Measurements from ENCODE around the gene HAUS3.

The HAUS3 gene

DNA sequence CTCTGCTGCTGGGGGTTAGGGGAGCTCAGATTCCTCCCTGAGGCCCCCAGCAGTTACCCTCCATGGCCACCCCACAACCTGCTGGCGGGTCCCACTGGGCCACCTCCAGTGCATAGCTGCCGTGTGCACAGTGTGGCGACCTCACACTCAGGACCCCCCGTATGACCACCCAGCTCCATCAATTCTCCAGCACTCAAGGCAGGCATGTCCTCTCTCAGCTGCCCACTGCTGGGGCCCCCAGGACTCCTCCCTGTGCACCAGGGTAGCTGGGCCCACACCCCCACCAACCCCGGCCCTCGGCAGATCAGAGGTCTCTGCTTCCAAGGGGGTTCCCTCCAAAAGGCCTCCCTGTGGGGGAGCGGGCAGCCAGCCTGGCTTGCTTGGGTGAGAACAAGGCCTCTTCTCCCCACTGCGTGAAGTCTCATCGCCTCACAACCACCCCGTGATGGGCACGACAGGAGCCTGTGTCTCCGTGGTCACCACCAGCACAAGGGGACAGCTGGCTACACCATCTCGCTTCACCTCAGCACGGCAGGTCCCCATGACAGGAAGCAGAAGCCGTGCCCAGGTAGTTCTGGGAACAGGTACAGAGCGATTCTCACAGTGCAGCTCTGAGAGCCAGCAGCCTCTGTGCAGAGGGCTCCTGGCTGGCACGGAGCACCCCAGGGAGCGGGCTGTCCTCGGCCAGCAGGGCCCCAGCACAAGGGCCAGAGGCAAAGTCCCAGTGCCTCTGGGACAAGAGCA, 4.6 kb upstream of the HAUS3 start:
- TF ChIP-seq POLR2A (IDR thresholded peaks at IDR 0.05; ENCODE audit: extremely low read depth, insufficient read length) (no peak), MYC (IDR thresholded peaks at IDR 0.05; ENCODE audit: low read depth, low read length) (no peak)
- TF ChIP-seq, protein P1, sequence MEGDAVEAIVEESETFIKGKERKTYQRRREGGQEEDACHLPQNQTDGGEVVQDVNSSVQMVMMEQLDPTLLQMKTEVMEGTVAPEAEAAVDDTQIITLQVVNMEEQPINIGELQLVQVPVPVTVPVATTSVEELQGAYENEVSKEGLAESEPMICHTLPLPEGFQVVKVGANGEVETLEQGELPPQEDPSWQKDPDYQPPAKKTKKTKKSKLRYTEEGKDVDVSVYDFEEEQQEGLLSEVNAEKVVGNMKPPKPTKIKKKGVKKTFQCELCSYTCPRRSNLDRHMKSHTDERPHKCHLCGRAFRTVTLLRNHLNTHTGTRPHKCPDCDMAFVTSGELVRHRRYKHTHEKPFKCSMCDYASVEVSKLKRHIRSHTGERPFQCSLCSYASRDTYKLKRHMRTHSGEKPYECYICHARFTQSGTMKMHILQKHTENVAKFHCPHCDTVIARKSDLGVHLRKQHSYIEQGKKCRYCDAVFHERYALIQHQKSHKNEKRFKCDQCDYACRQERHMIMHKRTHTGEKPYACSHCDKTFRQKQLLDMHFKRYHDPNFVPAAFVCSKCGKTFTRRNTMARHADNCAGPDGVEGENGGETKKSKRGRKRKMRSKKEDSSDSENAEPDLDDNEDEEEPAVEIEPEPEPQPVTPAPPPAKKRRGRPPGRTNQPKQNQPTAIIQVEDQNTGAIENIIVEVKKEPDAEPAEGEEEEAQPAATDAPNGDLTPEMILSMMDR (IDR thresholded peaks at IDR 0.05; ENCODE audit: low read depth, low read length) = no peak
- TF ChIP-seq, protein P2, sequence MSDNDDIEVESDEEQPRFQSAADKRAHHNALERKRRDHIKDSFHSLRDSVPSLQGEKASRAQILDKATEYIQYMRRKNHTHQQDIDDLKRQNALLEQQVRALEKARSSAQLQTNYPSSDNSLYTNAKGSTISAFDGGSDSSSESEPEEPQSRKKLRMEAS (IDR thresholded peaks at IDR 0.05; ENCODE audit: low read depth, low read length) = no peak
- no peak for DNase-seq (ENCODE audit: low read depth)
- H3K4me3 ChIP-seq (ENCODE audit: low read depth, low read length) = no peak overlapping the region

DNA sequence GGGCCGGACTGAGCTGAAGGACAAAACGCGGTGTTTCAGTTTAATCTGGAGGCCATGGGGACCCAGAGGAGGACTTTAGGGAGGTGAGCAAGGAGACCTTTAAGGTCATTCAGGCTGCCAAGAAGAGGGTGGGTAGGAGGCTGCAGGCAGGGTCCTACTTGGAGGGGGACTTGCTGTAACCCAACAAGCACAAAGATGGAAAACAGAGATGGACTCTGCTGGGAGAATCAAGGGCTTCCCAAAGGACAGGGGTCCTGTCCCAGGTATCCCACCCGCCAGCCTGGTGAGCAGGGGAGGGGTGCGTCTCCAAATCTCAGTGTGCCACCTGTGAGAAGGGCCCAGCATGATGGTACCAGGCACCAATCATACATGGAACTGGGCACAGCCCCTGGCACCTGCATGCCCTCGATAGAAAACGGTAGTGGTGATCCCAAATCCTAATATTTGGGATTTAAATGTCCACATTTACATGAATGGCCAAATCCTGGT, 3.9 kb upstream of the HAUS3 start:
- TF ChIP-seq, protein P2 (IDR thresholded peaks at IDR 0.05; ENCODE audit: low read depth, low read length) = no peak
- no peak for TF ChIP-seq POLR2A (IDR thresholded peaks at IDR 0.05; ENCODE audit: extremely low read depth, insufficient read length)
- no peak for TF ChIP-seq MYC (IDR thresholded peaks at IDR 0.05; ENCODE audit: low read depth, low read length)
- TF ChIP-seq, protein P1 (IDR thresholded peaks at IDR 0.05; ENCODE audit: low read depth, low read length) = no peak
- no peak overlapping the region for H3K4me3 ChIP-seq (ENCODE audit: low read depth, low read length)
- no peak for DNase-seq (ENCODE audit: low read depth)

DNA sequence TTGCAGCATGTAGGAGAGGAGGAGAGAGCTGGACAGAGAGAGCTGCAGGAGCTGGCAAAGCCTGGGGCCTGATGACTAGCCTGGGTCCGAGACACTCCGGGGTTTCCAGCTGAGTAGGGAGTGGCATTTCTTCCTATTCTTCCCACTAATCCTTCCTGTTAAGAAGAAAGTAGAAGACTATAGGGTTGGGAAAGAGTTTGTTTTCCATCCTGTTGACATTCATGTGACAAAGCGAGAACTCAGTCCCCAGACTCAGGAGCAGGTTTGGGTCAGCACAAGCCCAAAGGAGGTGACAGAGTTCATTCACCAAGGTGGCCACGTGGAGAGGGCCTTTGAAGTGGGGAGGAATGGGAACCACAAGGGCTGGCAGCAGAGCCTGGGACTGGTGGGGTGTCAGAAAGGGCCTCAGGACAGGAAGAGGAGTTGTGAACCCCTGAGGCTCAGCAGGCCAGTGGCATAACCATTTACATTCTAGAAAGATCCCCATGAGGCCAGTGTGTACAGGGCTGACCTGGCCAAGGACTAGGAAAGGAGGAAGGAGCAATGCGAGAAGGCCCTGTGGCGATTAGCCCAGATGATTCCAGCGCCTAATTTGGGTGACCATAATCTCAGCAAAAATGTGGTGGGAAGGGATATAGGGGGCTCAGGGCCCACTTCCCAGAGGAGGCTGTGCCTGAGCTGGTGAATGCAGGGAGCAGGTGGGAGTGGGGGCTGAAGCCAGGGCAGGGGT, 3.3 kb upstream of the HAUS3 start:
- H3K4me3 ChIP-seq (ENCODE audit: low read depth, low read length) = no peak overlapping the region
- TF ChIP-seq, protein P1 (IDR thresholded peaks at IDR 0.05; ENCODE audit: low read depth, low read length) = no peak
- TF ChIP-seq MYC (IDR thresholded peaks at IDR 0.05; ENCODE audit: low read depth, low read length) (no peak), POLR2A (IDR thresholded peaks at IDR 0.05; ENCODE audit: extremely low read depth, insufficient read length) (no peak)
- TF ChIP-seq, protein P2 (IDR thresholded peaks at IDR 0.05; ENCODE audit: low read depth, low read length) = no peak
- DNase-seq (ENCODE audit: low read depth) = no peak

DNA sequence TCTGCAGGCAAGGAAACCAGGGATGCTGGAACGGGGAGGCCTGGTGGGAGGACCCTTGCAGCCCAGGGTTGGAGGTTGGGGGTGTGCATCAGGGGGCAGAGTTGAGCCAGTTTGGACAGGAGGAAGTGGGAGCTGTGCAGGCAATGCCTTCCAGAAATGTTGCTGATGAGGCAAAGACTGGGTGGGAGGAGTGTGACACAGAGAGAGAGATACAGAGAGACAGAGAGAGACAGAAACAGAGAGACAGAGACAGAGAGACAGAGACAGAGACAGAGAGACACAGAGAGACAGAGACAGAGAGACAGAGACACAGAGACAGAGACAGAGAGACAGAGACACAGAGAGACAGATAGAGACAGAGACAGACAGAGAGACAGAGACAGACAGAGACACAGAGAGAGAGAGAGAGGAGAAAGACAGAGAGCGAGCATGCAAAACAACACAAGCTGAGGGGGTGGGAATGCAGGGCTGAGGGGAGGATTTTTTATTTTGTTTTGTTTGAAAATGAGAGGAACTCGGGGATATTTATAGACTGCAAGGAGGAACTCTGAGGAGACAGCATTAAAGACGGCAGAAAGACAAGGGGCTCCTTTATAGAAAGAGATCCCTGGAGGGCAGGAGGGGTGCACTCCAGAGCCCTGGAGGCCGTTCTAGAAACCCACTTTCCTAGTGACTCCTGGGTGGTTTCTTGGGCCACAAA, 1.9 kb upstream of the HAUS3 start:
- no peak overlapping the region for H3K4me3 ChIP-seq (ENCODE audit: low read depth, low read length)
- DNase-seq (ENCODE audit: low read depth) = peak; percentile 93
- TF ChIP-seq, protein P1 (IDR thresholded peaks at IDR 0.05; ENCODE audit: low read depth, low read length) = peak; percentile 81
- TF ChIP-seq MYC (IDR thresholded peaks at IDR 0.05; ENCODE audit: low read depth, low read length) (no peak; the same call in 1 of the 2 replicates), POLR2A (IDR thresholded peaks at IDR 0.05; ENCODE audit: extremely low read depth, insufficient read length) (no peak)
- TF ChIP-seq, protein P2 (IDR thresholded peaks at IDR 0.05; ENCODE audit: low read depth, low read length) = no peak; the same call in 1 of the 2 replicates

DNA sequence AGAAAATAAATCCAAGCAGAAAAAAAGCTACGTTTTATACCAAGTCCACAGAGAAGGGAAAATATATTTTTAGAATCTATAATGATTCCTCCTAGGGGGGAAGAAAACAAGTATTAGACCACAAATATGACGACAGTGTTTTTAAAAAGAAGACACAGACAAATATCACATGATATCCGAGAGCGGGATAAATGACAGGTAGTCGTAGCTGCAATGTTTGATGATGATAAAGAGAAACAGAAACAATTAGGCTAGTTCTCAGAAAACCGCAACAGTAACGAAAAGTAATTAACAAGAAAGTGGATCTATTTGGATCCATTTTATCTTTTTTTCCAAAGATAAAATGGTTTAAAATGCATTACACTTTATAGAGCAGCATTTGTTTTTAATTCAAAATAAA, 918 bp downstream of the HAUS3 start:
- no peak for DNase-seq (ENCODE audit: low read depth)
- peak overlapping the region; percentile 80 for H3K4me3 ChIP-seq (ENCODE audit: low read depth, low read length)
- no peak for TF ChIP-seq MYC (IDR thresholded peaks at IDR 0.05; ENCODE audit: low read depth, low read length)
- TF ChIP-seq, protein P1 (IDR thresholded peaks at IDR 0.05; ENCODE audit: low read depth, low read length) = no peak
- TF ChIP-seq, protein P2 (IDR thresholded peaks at IDR 0.05; ENCODE audit: low read depth, low read length) = 0 out of 2 replicates have a peak, but pooled peaks have one; percentile 5
- TF ChIP-seq POLR2A (IDR thresholded peaks at IDR 0.05; ENCODE audit: extremely low read depth, insufficient read length) = no peak
